GM19099 (cell line): Measurements from ENCODE around the gene NPY1R.

Experiments
- POLR2A ChIP-seq: IDR thresholded peaks from 3 replicates; pipeline ENCODE4 v1.6.1; 2011; ENCODE audit warnings: low read depth; ENCODE audit not compliant: insufficient read length; ENCODE audit errors: extremely low read depth

NPY1R gene

DNA sequence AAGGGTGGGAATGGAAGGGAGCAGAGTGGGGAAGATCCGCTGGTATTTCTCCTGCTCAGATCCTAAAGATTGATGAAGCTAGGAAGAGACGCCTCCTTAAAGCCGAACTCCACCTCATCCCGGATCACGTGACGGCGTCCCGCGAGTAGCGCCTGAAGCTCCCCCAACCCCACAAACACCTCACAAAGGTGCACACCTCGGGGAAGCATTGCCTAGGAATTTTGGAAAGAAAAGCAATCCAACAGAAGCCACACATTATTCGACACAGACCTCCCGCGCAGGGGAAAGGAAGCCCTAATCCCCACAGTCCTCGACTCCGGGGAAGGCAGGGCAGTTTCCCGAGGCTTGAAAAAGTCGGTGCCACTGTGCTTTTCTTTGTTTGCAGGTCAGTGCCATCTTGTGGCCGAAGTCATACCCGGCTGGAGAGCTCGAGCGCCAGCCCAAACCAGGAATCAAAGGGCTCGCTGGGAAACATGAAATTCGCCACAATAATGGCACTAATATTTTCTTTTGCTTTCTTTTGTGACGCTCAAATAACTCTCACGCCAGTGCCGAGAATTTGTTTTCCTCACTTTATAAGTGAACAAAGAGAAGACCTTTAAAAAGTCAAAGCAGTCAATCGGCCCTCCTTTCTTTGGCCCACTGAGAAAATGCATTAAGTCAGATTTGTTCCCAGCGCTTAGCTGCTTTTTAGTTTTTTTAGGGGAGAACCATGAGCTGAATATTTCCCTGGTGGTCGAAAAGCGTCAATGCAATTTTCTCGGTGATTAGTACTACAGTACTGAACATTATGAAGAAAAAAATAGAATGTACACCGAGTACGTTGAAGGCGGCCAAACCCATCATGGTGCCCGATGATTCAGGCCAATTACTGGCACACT is at the start of gene NPY1R:
Gene NPY1R (minus strand): TSS at position 71 of the 881 bp plus-strand sequence. CDS start 6,042 bp downstream, outside the sequence.
- TF ChIP-seq POLR2A, result no peak

DNA sequence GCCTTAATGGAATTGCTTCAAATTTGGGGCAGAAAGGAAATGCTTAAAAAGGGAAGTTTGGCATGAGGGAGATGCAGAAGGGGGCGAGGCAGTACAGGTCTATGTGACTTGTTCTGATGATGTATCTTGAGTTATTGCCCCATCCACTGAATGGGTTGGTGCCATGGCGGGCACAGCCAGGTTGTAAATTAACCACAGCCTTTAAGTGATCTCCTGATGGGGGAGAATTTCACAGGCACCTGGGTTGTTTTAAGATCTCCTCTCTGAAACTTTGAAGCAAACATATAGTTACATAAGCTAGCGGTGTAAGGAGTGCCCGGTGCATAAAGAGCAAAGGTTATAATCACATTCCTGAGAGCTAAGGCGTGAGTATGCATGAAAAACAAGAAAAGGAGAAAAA is 48.3 kb upstream of the NPY1R start:
- TF ChIP-seq POLR2A, result no peak

GRCh38 chr4:163378661-163379060 is 46.3 kb upstream of the NPY1R start:
- TF ChIP-seq POLR2A, result no peak

DNA sequence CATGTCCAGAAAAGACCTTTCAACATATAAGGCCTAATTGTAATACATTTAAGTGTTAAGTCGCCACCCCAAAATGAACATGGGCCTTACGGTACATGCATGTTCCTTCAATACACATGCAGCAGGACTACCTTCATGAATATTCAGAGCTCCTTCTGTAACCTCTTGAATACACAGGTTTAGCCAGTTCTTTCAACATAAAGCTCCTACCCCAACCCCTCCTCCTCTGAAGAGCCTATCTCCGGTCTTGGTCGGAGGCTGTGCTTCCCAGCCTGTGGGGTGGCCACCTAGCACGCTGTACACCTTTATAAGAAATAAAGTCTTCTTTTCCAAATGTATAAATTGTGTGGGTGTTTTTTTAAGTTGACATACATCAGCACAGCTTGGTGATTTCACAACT is 39.6 kb upstream of the NPY1R start:
- no peak for TF ChIP-seq POLR2A

DNA sequence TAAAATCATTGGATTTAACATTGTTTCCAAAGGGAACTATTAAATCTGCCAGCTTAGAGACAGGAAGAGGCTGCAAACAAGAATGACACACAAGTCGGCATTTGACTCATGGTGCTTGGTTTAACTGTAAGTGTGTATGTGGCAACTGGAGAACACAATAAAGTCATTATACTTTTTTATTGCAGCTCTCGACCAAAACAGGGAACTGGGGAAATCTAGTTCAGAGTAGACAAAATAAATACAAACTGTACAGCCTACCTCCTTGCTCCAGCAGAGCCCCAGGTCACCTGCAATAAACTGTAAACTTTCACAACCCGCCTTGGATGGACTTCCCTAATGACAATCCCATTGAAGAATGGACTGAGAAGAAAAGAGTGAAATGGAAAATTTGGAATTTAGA is 35.3 kb upstream of the NPY1R start:
- TF ChIP-seq POLR2A, result no peak

DNA sequence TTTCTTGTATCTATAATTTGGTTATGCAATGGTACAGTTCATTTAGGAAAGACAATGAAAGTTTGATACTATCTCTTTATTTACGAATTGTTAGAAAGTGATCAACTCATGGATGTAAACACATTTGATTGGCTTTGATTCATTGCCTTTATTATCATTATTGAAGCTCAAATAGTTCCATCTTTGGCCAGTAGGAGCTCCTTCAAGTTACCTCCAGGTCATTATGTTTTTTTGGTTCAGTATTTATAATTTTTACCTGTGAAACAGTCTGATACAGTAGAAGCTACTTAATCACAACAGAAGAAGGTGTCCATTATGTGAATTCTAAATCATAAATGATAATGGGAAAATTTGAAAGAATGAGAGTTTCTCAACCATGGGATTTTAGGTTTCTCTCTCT is 23.7 kb upstream of the NPY1R start:
- no peak for TF ChIP-seq POLR2A

- TF ChIP-seq POLR2A, result no peak
Measured at GRCh38 chr4:163353054-163353453, 20.7 kb upstream of the NPY1R start.

DNA sequence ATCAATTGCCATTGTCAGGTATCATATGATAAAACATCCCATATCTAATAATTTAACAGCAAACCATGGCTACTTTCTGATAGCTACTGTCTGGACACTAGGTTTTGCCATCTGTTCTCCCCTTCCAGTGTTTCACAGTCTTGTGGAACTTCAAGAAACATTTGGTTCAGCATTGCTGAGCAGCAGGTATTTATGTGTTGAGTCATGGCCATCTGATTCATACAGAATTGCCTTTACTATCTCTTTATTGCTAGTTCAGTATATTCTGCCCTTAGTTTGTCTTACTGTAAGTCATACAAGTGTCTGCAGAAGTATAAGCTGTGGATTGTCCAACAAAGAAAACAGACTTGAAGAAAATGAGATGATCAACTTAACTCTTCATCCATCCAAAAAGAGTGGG is 18.3 kb upstream of the NPY1R start:
- TF ChIP-seq POLR2A, result no peak

DNA sequence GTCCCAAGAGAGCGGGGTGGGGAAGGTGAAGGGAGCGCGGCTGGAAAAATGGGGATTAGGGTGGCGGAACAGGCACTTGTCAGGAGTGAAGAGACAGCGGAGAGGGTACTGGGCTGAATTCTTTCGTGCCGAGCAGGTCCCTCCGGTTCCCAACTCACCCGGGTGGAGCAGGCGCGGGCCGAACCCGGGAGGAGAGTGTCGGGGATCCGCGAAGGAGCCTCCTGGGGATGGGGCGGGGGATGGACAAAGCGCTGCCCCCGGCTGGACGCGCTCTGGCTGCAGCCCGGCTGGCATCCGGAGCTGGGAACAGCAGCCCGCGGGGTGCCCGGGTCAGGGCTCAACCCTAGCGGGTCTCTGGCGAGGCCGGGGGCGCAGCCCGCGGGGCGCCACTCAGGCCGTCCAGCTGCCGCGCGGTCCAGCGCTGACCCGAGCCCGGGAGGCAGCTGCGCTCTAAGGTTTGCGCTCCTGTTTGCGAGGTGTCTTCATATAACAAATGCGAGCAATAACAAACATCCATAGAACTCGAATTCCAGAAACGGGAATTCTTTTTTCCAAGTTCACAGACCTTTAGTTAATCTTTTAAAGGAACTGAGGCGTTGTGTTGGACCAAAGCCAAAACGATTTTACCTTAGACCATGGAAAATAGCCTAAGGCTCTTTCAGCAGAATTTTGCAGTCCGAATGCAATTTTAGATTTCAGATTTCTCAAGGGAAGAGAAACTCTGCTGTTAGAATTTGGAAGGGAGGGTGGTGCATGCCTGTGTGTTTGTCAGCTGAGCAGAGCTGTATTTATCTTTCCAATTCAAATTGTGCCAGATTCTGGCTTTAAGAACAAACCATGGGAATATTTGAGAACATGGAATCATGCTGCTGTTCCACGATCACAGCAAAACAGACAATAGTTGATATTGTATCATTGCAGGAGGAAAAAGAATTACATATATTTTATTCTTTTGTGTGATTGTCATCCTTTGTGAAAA is 12.0 kb upstream of the NPY1R start:
- TF ChIP-seq POLR2A, result no peak

DNA sequence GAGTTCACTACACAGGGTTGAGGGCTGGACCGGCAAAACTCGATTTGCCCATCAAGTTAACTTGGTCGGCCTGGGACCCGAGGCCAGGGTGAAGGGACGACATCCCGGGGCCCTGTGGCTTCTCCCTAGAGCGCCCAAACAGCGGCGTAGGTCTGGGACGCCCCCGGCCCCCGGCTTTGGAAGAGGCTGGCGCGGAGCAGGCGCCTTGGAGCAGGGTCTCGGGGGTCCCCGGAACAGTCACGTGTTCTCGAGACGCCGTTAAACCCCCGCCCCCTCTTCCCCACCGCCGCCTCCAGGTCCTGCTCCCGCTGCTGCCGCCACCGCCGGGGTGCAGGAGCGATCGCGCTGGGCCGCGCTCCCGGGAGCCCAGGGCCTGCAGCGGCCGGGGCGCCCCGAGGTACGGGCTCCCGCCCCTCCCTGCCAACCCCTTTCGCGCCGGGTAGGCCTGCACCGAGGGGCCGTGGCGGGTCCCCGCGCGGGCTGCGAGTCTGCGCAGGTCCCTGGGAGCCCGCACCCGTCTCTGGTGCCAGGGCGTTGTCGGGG is 11.3 kb upstream of the NPY1R start, which contains the start of gene NPY5R:
Gene NPY5R (plus strand): TSS at position 289 of the 543 bp plus-strand sequence. CDS start 6,382 bp downstream, outside the sequence.
- TF ChIP-seq POLR2A, result no peak

- no peak for TF ChIP-seq POLR2A
Measured at GRCh38 chr4:163335384-163335783, 3.0 kb upstream of the NPY1R start.

DNA sequence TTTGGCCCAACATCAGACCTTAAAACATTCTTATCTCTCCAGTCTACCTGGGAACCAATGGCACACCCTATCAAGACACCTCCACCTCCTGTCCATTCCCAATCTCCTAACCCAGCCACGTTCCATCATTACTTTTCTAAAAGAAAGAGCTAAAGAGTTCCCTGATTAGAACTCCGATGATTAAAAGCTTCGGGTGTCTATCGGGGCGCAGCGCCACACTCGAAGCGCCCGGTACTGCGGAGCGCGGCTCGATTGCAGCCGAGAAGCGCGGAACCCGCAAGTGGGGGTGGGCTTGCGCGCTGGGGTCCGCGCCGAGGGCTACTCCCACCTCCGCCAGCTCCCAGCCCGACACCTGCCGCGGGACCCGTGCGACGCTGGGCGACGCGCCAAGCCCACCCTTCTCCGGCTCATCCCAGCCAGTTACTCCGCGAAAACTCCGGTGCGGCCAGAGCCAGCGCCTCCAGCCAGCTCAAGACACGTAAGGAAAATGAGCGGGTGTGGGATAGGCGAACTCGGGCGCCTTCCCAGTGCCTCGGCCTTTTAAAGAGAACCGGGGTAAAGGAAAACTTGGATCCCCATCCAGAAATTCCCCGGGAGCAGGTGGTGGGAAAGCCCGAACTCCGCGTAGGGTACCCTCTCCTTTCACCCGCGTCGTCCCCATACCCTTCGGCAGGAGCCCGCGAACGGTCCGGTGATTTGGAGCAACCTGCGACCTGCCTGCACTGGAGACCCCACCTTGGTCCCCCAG is 593 bp downstream of the NPY1R start:
- no peak for TF ChIP-seq POLR2A

DNA sequence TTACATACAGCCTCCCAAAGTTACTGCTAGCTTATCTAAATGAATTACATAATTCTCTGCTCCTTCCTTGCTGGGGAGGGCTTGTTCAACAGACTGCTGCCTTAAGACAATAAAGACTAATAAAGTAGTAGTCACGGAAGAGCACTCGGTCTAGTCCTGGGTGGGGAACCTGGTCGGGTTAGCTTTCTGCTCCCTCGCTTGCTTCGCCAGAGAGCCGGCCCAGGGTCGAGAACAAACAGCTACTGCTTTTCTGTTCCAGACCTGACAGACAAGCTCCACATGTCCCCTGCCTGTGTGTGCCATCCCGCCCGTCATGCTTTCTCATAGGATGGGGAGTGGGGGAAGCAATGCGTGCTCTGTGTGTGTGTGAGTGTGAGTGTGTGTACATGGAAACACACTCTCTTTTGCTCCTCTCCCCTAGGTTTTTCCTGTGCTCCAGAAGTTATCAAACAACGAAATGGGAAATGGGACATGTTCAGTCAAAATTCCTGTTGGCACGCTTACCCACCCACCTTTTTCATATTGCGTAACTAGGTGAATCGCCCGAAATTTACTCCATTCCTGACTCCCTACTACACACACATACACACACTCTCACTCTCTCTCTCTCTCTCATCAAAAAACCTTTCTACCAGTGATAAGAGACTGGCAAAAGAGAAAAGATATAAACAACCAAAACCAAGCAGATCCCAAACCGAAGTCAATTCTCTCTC is 1.3 kb downstream of the NPY1R start:
- no peak for TF ChIP-seq POLR2A

DNA sequence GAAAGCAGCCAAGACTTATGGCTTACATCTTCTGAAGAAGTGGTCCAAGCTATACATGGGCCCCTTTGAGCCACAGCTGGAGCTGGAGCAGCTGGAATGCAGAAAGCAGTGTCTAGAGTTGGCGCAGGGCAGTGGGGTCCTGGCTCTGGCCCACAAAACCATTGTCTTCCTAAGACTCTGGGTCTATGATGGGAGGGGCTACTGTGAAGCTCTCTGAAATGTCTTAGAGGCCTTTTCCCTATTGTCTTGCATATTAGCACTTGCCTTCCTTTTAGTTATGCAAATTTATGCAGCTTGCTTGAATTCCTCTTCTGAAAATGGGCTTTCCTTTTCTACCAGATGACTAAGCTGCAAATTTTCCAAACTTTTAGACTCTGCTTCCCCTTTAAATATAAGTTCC is 15.3 kb downstream of the NPY1R start:
- TF ChIP-seq POLR2A, result no peak
